H1 (cell line): ENCODE data around the gene AURKB. TPM values are rescaled to one million over a fixed set of nuclear protein-coding genes. Genes with fewer than 3 reads are reported as not detected.

Source experiments
- ASH2L ChIP-seq: fragments of 200-600, 300-600 bp; sonication (generic); IDR thresholded peaks from one replicate; pipeline ENCODE4 v1.7.1; 2017; ENCODE audit warnings: low read length
- BACH1 ChIP-seq: IDR thresholded peaks from 2 replicates; pipeline ENCODE4 v1.6.1; 2012; ENCODE audit warnings: low read length, improper control_type of control experiment
- BCL11A ChIP-seq, 2 experiments: IDR thresholded peaks; one replicate each; pipeline ENCODE4 v1.6.1; 2011; ENCODE audit warnings: low read depth in 2 of 2, low read length in 2 of 2, mild to moderate bottlenecking in 2 of 2
- BRCA1 ChIP-seq: IDR thresholded peaks from 2 replicates; pipeline ENCODE4 v1.6.1; 2012; ENCODE audit warnings: low read depth, low read length, improper control_type of control experiment
- CREB1 ChIP-seq: IDR thresholded peaks from 2 replicates; pipeline ENCODE4 v1.6.1; 2012; ENCODE audit warnings: inconsistent platforms
- CTCF ChIP-seq, 3 experiments: IDR thresholded peaks; 1 replicate in 2 of 3; 2 replicates in 1 of 3; pipeline versions ENCODE4 v1.5.1 to v1.6.1; 2011; ENCODE audit warnings: low read length in 3 of 3, mild to moderate bottlenecking in 3 of 3, inconsistent platforms in 2 of 3, low read depth in 1 of 3, moderate library complexity in 1 of 3; ENCODE audit not compliant: insufficient read depth in 1 of 3; ENCODE audit errors: control extremely low read depth in 1 of 3
- GABPA ChIP-seq: IDR thresholded peaks from 2 replicates; pipeline ENCODE4 v1.6.1; 2011; ENCODE audit warnings: mild to moderate bottlenecking, low read length, moderate library complexity, borderline replicate concordance; ENCODE audit not compliant: insufficient read depth
- HDAC6 ChIP-seq: IDR thresholded peaks from one replicate; pipeline ENCODE4 v1.7.1; 2012; ENCODE audit warnings: low read depth, mild to moderate bottlenecking, inconsistent platforms, low read length, moderate library complexity
- KDM4A ChIP-seq: IDR thresholded peaks from one replicate; pipeline ENCODE4 v1.7.1; 2012; ENCODE audit warnings: low read depth, mild to moderate bottlenecking, moderate library complexity, low read length, inconsistent platforms; ENCODE audit not compliant: severe bottlenecking
- KDM5A ChIP-seq: fragments of 200-600 bp; IDR thresholded peaks from 2 replicates; pipeline ENCODE4 v1.7.1; 2012; ENCODE audit warnings: mild to moderate bottlenecking, low read length, inconsistent platforms, mixed read lengths
- NRF1 ChIP-seq: IDR thresholded peaks from 2 replicates; pipeline ENCODE4 v1.6.1; 2011; ENCODE audit warnings: mild to moderate bottlenecking, low read depth, low read length, improper control_type of control experiment
- POLR2AphosphoS5 ChIP-seq: IDR thresholded peaks from 2 replicates; pipeline ENCODE4 v1.6.1; 2011; ENCODE audit warnings: low read depth, low read length
- RAD21 ChIP-seq, 2 experiments: IDR thresholded peaks in 1 of 2; conservative IDR thresholded peaks in 1 of 2; 2 replicates each; pipeline ENCODE4 v1.6.1; 2011; ENCODE audit warnings: low read depth in 2 of 2, low read length in 2 of 2, improper control_type of control experiment in 1 of 2, inconsistent platforms in 1 of 2, mild to moderate bottlenecking in 1 of 2, moderate library complexity in 1 of 2
- RNF2 ChIP-seq: fragments of 200-900, 300-1000 bp; sonication (generic); IDR thresholded peaks from 2 replicates; pipeline ENCODE4 v1.7.1; 2016; ENCODE audit warnings: borderline replicate concordance, low read depth, mild to moderate bottlenecking, antibody characterized with exemption, low read length; ENCODE audit not compliant: poor library complexity, severe bottlenecking; ENCODE audit errors: missing control alignments
- SIN3A ChIP-seq, 2 experiments: IDR thresholded peaks in 1 of 2; conservative IDR thresholded peaks in 1 of 2; 2 replicates each; pipeline ENCODE4 v1.6.1; 2011 to 2012; ENCODE audit warnings: low read length in 2 of 2, improper control_type of control experiment in 1 of 2, low read depth in 1 of 2, mild to moderate bottlenecking in 1 of 2
- SP1 ChIP-seq: IDR thresholded peaks from 2 replicates; pipeline ENCODE4 v1.6.1; 2011; ENCODE audit warnings: low read depth, low read length
- SP2 ChIP-seq: IDR thresholded peaks from 2 replicates; pipeline ENCODE4 v1.6.1; 2012; ENCODE audit warnings: mild to moderate bottlenecking, low read length, inconsistent platforms
- SRF ChIP-seq: IDR thresholded peaks from 2 replicates; pipeline ENCODE4 v1.6.1; 2011; ENCODE audit warnings: mild to moderate bottlenecking, low read depth, low read length, moderate library complexity
- SUZ12 ChIP-seq: fragments of 200-600 bp; sonication (generic); IDR thresholded peaks from 2 replicates; pipeline ENCODE4 v1.6.1; 2012; ENCODE audit warnings: mild to moderate bottlenecking, inconsistent platforms, low read length, moderate library complexity, mixed read lengths
- TBP ChIP-seq: IDR thresholded peaks from 2 replicates; pipeline ENCODE4 v1.6.1; 2011; ENCODE audit warnings: low read depth, low read length, improper control_type of control experiment
- TCF12 ChIP-seq: IDR thresholded peaks from 2 replicates; pipeline ENCODE4 v1.6.1; 2011; ENCODE audit warnings: low read depth, mild to moderate bottlenecking, low read length
- YY1 ChIP-seq: IDR thresholded peaks from 2 replicates; pipeline ENCODE4 v1.6.1; 2011; ENCODE audit warnings: low read depth, mild to moderate bottlenecking, low read length
- polyA plus RNA-seq, 7 experiments: library from polyadenylated mRNA; depleted of rRNA in 3 of 7; stranded (reverse) in 5 of 7; unstranded in 2 of 7; fragments of >200 nt in 5 of 7; fragments of 200-250 nt in 2 of 7; gene quantifications; 1 replicate in 5 of 7; 2 replicates in 1 of 7; 4 replicates in 1 of 7; pipeline versions ENCODE4 v1.2.1 to v1.2.3, GENCODE V29; 2011 to 2013; ENCODE audit warnings: missing spikeins in 2 of 7, mixed read lengths in 2 of 7
- total RNA-seq: library from RNA; stranded (reverse); fragmentation: NEBNext Ultra II Directional; extraction: Animal tissue kit (Norgen Biotek cat#: 25700); gene quantifications from 2 replicates; pipeline ENCODE4 v1.2.1, GENCODE V29; 2021

AURKB gene
- total and polyA plus RNA-seq, 2 of the 8 experiments (the other 6 are each of a cell fraction or from before 2014, with no cell fraction given), result 102 to 160 TPM

DNA sequence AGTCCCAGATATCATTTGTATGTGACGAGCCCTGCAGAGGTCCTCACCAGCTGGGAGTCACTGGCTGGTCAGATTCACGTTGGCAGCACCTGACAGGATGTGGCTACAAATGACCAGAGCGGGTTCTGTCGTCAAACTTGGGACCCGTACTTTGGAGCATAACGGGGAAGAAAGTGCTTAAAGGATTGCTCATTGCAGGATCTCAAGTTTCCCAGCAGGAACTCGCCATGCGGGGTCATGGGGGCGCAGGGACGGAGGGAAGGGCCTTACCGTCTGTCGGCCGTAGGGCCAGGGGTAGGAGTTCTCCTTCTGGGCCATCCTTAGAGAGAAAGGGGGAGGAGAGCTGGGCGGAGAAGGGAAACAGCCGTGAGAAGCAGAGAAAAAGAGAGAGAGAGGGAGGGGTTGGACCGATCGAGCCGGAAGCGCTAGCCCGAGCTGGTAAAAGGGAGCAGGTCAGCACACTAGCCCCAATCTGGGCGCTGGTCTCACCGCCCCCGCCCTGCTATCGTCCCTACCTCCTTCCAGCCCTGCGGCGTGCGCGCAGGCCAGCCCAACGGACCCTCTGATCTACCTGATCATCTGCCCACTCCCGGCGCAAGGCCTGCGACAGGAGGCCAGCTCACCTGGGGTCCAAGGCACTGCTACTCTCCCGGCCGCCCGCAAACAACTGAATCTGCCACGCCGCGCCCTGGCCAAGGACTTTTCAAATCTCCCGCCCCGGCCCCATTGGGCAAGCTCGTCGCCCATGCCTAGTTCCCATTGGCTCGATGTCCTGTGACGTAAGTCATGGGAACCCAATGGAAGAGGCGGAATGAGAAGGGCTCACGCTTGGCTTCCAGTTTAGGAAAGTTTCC, at the start of gene AURKB (continued):
- no peak for TF ChIP-seq NRF1
- no peak for TF ChIP-seq BCL11A (IDR thresholded peaks at IDR 0.05; ENCODE audit: low read depth in 2 of 2, low read length in 2 of 2)
- TF ChIP-seq KDM4A, result peak; percentile 71
- no peak for TF ChIP-seq SP2
- TF ChIP-seq CTCF (IDR thresholded peaks at IDR 0.05; ENCODE audit: control extremely low read depth in 1 of 3, insufficient read depth in 1 of 3, low read depth in 1 of 3, low read length in 3 of 3), result no peak; a peak in 1 of 4 replicates
- peak; percentile 85 for TF ChIP-seq SP1
- TF ChIP-seq SRF, result no peak
- TF ChIP-seq BRCA1, result no peak
- TF ChIP-seq POLR2AphosphoS5, result peak; percentile 97
- TF ChIP-seq RAD21 (IDR thresholded peaks at IDR 0.05 in 1 of 2, conservative IDR thresholded peaks at IDR 0.05 in 1 of 2; ENCODE audit: low read depth in 2 of 2, low read length in 2 of 2), result no peak
- TF ChIP-seq RNF2, result no peak
- TF ChIP-seq TBP, result peak; percentile 94
- TF ChIP-seq SIN3A (conservative IDR thresholded peaks at IDR 0.05 in 1 of 2, IDR thresholded peaks at IDR 0.05 in 1 of 2; ENCODE audit: low read depth in 1 of 2, low read length in 2 of 2), result peak; percentile 75 to 97; a peak in 3 of 4 replicates
- no peak for TF ChIP-seq SUZ12
- TF ChIP-seq CREB1, result peak; percentile 74
- no peak for TF ChIP-seq BACH1
- TF ChIP-seq KDM5A, result 0 out of 2 replicates have a peak, but pooled peaks have one; percentile 55
- no peak for TF ChIP-seq HDAC6
- TF ChIP-seq GABPA, result no peak
- TF ChIP-seq YY1, result no peak
- no peak for TF ChIP-seq TCF12
- TF ChIP-seq ASH2L, result peak; percentile 38
